22Rv1 (cell line): ENCODE measurements around the gene GLT8D1.

ENCODE experiments used
- H3K27ac ChIP-seq: fragments of 450-650 bp; 2 replicates; pipeline ENCODE4 v1.5.1; 2017
- ZFX ChIP-seq: fragments of 450-650 bp; IDR thresholded peaks from 2 replicates; pipeline ENCODE4 v1.6.1; 2017; ENCODE audit warnings: antibody characterized with exemption, borderline replicate concordance
- TF ChIP-seq, protein P1 (sequence below): fragments of 450-650 bp; IDR thresholded peaks from 2 replicates; pipeline ENCODE4 v1.5.1; 2017; ENCODE audit warnings: mild to moderate bottlenecking

The GLT8D1 gene

DNA sequence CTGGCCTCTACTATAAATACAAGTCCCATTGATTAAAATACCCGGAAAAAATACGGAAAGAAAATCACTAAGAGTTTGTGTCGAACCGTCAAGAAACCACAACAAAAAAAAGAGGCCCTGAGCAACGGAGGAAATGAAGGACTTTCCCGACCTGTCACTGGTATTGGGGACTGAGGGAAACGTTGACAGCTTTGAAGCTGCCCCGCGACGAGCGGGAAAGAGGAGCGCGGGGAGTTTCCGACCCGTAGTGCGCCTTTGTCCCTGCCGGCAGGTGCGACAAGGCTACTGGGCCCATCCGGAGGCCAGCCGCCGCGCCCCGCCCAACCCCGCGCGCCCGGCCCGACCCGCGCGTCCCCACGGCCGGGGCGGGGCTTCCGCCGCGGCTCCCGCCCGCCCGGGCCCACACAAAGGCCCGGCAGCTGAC is 20.3 kb downstream of the GLT8D1 start:
- peak overlapping the region; percentile 95 for H3K27ac ChIP-seq
- TF ChIP-seq, protein P1, sequence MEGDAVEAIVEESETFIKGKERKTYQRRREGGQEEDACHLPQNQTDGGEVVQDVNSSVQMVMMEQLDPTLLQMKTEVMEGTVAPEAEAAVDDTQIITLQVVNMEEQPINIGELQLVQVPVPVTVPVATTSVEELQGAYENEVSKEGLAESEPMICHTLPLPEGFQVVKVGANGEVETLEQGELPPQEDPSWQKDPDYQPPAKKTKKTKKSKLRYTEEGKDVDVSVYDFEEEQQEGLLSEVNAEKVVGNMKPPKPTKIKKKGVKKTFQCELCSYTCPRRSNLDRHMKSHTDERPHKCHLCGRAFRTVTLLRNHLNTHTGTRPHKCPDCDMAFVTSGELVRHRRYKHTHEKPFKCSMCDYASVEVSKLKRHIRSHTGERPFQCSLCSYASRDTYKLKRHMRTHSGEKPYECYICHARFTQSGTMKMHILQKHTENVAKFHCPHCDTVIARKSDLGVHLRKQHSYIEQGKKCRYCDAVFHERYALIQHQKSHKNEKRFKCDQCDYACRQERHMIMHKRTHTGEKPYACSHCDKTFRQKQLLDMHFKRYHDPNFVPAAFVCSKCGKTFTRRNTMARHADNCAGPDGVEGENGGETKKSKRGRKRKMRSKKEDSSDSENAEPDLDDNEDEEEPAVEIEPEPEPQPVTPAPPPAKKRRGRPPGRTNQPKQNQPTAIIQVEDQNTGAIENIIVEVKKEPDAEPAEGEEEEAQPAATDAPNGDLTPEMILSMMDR = no peak
- no peak for TF ChIP-seq ZFX

DNA sequence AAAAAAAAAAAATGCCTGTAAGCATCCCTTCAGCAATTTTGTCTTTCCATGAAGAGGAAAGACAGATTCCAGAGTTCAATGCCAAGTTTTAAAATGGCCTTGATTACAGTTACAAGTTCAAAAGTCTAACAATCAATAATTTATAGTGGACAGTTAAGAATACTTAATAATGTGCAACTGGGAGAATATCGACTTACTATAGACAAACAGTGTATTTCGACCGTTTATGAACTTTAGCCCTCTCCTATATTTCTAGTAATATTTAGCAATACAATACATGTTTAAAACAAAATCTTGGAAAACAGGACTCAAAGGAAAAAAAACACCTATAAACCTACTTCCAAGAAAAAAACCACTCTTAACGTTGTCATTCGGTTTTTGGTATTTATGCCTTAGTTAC is 21.4 kb downstream of the GLT8D1 start:
- no peak for TF ChIP-seq ZFX
- TF ChIP-seq, protein P1 = no peak
- peak overlapping the region; percentile 95; the same call in 1 of the 2 replicates for H3K27ac ChIP-seq

DNA sequence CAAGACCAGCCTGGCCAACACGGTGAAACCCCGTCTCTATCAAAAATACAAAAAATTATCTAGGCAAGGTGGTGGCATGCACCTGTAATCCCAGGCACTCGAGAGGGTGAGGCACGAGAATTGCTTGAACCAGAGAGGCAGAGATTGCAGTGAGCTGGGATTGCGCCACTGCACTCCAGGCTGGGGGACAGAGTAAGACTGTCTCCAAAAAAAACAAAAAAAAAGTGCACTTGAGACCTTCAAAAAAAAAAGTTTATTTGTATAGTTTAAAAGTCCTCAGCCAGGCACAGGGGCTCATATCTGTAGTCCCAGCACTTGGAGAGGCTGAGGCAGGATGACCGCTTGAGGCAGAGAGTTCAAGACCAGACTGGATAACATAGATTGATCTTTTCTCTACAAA is 22.0 kb downstream of the GLT8D1 start:
- no peak for TF ChIP-seq ZFX
- TF ChIP-seq, protein P1 = no peak
- no peak overlapping the region for H3K27ac ChIP-seq

DNA sequence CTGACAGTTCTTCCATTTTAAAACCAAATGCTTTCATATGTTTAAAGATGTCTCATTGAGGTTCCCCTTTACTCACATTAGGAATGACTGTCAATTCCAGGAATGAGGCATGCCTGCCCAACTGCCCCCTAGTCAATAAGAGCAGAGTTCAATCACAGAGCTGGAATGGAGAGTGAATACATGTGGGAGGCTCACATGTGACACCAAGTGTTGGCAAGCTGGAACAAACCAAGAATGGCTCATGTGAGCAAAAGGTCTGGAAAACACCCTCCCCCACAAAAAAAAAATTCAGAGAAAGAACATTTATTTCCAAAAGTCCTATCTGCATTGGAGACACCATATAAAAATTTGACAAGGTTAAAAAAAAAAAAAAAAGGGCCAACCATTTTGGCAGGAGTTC is 23.6 kb downstream of the GLT8D1 start:
- no peak overlapping the region for H3K27ac ChIP-seq
- TF ChIP-seq ZFX = no peak
- TF ChIP-seq, protein P1 = no peak

DNA sequence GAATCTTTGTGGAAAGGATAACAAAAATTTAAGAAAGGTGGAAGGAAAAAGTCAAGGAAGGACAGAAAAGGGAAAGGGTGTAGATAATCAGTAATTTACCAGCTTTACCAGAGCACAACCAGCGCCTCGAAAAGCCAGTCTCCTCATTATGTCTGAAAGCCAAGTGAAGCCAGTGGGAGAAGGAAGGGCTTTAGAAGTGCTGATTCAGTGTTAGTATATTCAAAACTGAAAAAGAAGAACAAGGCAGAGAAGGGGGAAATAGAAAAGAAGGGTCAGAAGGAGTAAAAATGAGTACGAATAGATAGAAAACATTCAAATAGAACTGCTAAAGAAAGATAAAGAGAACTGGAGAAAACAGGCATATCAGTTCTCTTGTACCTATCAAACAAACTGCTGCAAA is 24.0 kb downstream of the GLT8D1 start:
- no peak overlapping the region for H3K27ac ChIP-seq
- no peak for TF ChIP-seq ZFX
- TF ChIP-seq, protein P1 = no peak

DNA sequence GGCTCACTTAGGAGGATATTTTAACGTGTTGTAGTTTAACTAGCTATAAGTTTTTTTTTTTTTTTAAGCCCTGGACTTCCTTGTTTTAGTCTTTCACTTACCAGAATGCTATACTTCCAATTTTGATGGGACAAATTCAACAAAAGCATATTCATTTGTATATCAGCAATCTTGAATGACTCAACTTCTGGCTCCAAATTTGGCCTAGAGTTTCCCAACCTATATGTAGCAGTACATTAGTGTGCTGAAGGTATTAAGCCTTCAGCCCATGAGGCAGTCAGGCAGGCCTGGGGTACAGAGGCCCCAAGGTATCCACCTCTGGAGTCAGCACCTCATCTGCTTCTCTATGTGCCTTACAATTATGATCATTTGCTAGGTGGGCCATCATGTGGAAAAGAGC is 25.8 kb downstream of the GLT8D1 start:
- TF ChIP-seq, protein P1 = no peak
- no peak for TF ChIP-seq ZFX
- H3K27ac ChIP-seq = peak overlapping the region; percentile 42

DNA sequence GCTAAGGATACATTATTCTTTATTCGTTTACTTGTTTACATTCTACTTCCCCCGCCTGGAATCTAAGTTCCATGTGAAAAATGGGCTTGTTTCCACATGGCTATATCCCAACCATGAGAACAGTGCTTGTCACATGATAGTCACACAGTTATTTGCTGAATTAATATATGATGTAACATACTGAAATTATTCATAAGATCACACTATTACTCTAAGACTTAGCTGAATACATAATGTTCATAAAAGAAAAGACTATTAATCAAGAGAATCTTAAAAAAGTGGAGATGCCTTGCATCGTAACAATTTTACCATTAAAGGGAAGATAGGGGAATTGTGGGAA is 26.4 kb downstream of the GLT8D1 start:
- peak overlapping the region; percentile 42 for H3K27ac ChIP-seq
- no peak for TF ChIP-seq ZFX
- TF ChIP-seq, protein P1 = no peak
